T-helper 2 cell treated with Interferon-gamma antibody and Interleukin-4, amounts not matched to agents 100 ng/mL and 5 ng/mL, for 36 hours (primary cell): Measurements from ENCODE around the gene VCAM1. TPM values are rescaled to one million over a fixed set of nuclear protein-coding genes. Genes with fewer than 3 reads are reported as not detected.
"Not testable (repeated sequence)": the region's sequence is repeated elsewhere in the genome, so short reads cannot be mapped to it uniquely, and the experiment has no call there.

Experiments
- intact Hi-C: fragments of 100-400 bp; cut with micrococcal nuclease; formaldehyde crosslinking; loops from one replicate; pipeline ENCODE4 v1.15.1; 2023
- total RNA-seq: library from RNA; stranded (reverse); gene quantifications from 2 replicates; pipeline ENCODE4 v1.2.3, GENCODE V29; 2022

The VCAM1 gene, protein sequence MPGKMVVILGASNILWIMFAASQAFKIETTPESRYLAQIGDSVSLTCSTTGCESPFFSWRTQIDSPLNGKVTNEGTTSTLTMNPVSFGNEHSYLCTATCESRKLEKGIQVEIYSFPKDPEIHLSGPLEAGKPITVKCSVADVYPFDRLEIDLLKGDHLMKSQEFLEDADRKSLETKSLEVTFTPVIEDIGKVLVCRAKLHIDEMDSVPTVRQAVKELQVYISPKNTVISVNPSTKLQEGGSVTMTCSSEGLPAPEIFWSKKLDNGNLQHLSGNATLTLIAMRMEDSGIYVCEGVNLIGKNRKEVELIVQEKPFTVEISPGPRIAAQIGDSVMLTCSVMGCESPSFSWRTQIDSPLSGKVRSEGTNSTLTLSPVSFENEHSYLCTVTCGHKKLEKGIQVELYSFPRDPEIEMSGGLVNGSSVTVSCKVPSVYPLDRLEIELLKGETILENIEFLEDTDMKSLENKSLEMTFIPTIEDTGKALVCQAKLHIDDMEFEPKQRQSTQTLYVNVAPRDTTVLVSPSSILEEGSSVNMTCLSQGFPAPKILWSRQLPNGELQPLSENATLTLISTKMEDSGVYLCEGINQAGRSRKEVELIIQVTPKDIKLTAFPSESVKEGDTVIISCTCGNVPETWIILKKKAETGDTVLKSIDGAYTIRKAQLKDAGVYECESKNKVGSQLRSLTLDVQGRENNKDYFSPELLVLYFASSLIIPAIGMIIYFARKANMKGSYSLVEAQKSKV
- not detected in 2 replicates for total RNA-seq

DNA sequence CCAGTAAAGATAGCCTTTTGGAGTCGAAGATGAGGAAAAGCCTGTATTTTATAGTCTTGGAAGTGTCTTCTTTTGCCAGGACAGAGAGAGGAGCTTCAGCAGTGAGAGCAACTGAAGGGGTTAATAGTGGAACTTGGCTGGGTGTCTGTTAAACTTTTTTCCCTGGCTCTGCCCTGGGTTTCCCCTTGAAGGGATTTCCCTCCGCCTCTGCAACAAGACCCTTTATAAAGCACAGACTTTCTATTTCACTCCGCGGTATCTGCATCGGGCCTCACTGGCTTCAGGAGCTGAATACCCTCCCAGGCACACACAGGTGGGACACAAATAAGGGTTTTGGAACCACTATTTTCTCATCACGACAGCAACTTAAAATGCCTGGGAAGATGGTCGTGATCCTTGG, at the start of gene VCAM1:
TSS of gene VCAM1 (plus strand) at position 253 of the 400 bp plus-strand sequence. CDS start at position 372, 119 bp downstream.
- intact Hi-C loops, result no loop called here

DNA sequence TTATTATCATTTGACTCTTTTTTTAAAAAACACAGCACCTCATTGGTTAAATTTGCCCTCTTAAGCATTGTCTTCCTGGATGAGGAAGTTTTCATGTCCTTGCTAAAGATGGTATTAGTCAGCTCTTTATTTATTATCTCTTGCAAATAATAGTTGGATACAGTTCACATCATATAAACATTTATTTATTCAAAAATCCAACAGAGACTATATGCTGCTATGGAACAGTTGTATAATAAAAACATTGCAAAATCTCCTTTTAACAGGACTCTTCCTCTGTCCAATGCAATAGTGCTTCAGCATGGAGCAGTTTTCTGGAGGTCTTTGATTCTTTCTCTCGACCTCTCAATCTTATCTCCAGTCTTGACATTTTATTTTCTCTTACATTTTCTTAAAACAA, 49.5 kb upstream of the VCAM1 start:
- intact Hi-C loops, result no loop called here

DNA sequence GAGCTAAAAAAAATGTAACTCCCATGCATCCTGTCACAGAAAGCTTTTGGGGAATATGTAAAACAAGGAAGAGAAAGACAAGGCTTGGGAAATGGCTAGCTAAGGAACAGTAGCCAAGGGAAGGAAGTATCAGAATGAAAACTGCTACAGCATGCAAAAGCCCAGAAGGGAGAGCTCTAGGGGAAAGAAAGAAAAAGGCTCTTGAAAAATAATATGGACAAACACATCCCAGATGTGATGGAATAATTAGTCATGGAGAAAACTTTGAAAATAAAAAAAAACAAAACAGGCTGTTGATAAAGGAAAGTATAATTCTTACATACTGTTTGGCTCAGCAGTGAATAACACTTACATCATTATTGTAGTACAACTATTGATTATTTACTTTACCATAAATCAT, 47.9 kb upstream of the VCAM1 start:
- intact Hi-C loops, result no loop called here

DNA sequence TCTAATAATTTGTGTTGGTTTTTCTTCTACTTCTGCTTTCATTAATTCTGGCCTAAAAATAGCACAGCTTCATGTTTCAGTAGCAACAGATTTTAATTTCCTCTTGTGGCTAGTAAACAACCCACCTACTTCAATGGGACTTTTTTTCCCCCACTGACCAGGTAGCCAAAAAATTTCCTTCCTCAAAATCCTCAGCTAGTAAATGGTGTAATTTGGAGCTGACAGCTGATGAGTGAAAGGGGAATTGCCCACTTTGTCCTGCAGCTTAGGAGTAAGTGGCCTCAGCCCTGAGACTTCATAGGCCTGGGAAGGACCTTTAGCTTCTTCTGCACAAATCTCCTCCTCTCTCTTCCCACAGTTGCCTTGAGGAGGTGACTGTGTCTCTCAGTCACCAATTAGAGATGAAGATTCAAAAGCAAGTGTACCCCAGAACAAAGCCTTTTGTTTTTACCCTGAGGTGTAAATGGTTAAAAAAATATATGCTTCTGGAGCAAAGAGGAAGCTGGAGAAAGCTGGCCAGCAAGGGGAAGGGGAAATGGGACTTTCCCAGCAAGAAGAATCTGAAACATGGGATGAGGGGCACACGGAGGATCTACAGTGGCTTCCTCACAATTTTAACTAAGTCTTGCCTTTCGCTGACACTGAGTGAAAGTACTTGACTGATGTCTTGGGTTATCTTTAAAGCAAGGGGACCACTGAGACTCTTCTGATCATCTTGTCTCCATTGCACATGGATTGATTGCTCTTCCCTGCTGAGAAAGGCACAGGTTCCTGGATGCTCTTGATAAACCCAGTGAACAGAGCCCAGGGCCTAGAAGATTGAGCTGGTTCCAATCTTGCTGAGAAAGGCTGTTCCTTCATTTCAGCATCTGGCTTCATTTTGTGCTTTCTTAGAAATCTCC, 35.8 kb upstream of the VCAM1 start:
- intact Hi-C loops, result no loop called here

DNA sequence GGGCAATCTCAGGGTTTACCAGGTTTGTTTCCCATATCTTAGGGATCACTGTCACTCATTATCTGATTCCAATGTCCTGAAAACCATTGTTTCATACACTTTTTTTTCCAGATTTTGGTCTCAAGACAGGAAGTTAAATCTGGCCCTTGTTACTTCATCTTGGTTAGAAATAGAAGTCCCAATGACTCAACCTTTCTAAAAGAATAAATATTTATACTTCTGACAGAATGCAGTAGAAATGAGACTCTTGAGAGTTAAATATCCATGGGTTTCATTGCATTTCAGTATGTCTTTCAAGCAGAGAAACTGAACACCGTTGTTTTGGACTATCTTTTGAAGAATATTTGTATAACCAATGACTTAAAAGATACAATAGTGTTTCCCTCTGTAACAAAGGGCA, 19.8 kb upstream of the VCAM1 start:
- intact Hi-C loops, result no loop called here

DNA sequence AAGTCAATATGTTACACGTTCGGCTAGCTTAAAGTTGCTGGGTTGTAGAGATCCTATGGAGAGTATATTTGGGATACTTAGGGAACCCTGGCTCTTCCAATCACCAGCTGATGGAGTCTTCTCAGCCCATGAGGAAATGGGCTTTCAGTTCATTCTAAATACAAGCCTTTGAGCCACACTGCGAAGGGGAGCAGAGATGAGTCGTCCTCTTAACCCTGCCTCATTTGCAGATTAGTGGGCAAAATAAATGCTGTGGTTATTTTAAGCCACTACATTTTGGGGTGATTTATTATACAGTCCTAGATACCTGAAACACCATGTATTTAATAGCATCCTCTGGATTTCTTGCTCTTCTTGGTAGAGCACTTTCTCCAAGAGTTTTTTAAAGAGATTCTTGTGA, 19.0 kb upstream of the VCAM1 start:
- intact Hi-C loops, result no loop called here

DNA sequence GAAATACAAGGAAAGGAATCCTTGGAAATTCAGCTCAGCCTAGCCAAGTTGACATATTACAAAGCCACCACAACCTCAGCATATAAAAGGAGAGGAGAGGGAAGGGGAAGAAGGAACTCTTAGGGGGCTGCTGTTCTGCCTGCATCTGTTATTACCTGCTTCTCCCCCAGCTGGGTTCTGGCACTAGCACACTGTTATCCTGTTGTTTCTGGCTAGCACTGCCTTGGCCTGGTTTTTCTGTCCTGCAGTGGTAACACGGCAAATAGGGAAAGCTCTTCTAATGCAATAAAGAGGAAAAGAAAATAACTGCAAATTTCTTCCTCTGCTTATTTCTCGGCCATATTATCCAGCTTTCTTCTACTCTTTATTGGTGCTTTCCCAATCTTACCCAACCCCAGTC, 16.5 kb upstream of the VCAM1 start:
- intact Hi-C loops, result no loop called here

DNA sequence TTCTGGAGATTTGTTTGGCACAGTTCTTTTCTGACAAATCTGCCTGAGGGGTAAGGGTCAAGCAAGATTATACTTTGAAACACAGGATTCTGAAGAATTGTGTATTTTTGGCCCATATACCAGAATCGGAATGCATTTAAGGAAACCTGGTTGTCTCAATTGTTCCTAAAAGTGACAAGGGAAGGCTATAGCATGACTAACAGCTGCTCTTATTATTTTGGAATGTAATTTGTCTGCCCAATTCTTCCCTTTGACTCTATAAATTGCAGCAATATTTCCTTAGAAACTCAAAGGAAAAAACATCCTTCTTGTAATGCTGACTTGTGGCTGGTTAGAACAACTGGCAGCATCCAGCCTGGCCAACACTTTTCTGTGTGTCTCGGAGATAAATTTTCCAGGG, 15.8 kb upstream of the VCAM1 start:
- intact Hi-C loops, result no loop called here

DNA sequence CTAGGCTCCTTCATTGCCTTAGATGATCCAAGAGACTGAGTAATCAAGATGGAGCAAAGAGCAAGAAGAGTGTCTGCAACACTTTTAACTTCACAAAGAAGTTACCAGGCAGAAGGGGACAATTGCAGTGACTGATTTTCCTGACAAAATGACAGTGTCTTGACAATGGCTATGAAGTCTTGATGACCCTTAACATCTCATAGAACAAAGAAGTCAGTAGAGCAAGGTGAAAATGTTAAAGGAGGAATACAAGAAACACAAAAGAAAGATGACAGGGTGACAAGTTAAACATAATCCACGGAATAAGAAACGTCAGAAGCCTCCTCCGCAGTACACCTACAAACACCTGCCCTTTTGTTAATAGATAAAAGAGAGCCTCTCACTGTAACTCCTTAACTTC, 15.1 kb upstream of the VCAM1 start:
- intact Hi-C loops, result no loop called here

DNA sequence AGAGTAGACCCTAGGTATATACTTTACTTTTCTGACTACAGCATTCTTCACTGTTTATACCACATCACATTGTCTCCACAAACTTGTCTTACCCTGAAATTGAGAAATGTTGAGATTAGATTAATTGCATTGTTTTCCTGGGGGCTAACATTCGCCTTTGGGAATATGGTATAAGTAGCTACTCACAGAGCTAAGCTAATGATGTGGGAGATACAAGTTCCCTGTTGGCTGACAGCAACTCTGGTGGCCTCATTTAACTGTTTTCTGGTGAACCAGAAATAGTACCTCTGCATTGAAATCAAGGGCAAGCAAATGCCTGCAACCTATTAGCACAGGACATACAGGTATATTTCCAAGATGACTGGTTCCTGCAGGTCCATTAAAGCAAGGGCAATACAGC, 13.2 kb upstream of the VCAM1 start:
- intact Hi-C loops, result no loop called here

DNA sequence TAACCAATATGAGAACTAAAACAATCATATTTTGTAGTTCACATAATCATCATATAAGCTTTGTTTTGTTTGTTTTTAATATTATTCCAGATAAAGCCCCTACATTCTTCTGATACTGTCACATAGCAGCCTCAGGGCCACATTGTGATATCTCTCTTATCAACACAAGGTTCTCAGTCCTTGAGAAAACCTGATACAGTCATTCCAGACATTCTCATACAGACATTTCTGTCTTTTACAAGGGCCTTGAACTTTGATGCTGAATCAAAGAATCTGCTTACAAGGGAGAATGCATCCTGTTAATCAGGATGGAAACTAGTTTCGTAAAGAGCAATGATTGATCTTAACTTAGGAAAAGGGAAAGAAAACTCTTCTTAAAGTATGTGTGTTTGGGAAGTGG, 12.7 kb upstream of the VCAM1 start:
- intact Hi-C loops, result no loop called here

DNA sequence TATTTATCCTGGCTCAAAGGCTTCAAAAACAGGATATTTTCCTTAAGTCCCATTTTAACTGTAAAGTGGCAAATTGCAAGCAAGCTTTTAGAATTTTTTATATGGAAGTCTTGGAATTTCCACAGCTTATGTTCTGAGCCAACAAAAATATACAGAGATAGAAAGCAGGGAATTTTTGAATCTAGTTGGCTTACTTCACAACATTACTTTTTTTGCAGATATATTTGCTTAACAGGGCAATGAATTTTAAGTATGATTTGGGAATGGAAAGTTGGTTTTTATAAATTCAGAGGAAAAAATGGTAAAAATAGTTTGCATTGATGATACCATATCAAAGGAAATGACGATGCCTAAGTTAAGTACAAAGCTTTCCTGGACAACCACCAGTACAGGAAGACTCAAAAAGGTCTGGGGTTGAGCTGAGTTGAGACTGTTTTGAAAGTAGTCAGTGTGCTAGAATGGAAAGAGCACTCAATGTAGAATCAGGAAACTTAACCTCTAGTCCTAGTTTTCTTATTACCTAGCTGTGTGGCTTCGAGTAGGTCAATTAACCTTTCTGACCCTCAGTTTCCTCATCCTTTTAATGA, 11.0 kb upstream of the VCAM1 start:
- intact Hi-C loops, result no loop called here

DNA sequence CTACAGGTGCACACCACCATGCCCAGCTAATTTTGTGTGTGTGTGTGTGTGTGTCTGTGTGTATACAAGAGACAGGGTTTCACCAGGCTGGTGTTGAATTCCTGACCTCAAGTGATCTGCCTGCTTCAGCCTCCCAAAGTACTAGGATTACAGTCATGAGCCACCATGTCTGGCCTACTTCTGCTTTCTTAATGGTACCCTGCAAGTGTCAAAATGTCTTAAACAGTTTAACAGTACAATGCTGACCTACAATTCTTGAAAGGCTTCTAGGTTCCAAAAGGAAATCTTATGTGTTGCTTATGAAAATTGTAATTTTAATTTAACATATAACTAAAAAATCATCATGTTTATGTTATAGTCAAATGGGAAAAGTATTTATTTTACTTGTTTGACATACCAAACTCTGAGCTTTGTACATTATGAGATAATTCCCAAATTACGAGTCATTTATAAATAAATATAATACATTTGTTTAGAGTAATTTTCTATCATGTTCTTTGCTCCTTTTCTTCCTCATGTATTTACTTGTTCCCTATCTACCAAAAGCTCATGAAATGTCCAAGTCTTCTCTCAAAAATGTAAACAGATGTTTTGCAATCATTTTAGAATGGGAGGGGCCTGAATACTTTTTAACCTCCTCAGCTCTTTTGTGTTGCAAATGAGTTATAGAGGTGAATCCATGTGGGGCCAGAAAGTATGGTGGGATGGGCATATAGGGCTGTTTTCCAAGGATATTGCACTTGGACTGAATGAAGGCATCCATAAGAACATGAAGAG, 8.4 kb upstream of the VCAM1 start:
- intact Hi-C loops, result no loop called here

DNA sequence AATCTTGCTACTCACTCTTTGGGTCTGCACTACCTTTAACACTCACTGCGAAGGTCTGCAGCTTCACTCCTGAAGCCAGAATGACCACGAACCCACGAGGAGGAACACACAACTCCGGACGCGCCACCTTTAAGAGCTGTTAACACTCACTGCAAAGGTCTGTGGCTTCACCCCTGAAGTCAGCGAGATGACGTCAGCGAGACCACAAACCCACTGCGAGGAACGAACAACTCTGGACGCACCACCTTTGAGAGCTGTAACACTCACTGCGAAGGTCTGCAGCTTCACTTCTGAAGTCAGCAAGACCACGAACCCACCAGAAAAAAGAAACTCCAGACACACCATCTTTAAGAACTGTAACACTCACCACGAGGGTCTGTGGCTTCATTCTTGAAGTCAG, 6.5 kb upstream of the VCAM1 start:
- intact Hi-C loops, result not testable (repeated sequence)

DNA sequence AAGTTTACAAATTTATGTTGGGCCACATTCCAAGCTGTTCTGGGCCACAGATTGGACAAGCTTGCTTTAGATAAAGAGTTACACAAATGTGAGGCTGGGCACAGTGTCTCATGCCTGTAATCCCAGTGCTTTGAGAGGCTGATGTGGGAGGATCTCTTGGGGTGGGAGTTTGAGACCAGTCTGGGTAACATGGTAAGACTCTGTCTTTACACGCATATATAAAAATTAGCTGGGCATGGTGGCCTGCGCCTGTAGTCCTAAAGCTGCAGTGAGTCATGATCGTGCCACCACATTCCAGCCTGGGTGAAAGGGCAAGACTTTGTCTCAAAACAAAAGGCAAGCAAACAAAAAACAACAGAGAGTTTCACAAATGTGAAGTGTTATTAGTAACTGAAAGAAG, 5.9 kb upstream of the VCAM1 start:
- intact Hi-C loops, result no loop called here

DNA sequence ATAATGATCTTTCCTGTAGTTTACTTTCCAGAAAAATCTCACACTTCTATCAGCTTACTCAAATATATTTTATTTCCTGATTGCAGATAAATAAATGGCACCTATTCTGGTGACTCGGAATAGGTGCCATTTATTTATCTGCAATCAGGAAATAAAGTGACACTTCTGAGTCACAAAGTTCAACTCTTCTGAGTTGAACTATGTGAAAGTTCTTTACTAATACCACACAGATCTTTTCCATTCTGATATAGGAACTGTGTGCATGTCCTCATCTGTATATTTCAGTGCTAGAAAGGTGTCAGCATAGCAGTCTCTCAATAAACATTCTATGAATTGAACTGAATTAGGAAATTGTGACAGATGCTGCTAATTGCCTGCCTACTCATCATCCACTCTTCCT, 4.9 kb upstream of the VCAM1 start:
- intact Hi-C loops, result no loop called here

DNA sequence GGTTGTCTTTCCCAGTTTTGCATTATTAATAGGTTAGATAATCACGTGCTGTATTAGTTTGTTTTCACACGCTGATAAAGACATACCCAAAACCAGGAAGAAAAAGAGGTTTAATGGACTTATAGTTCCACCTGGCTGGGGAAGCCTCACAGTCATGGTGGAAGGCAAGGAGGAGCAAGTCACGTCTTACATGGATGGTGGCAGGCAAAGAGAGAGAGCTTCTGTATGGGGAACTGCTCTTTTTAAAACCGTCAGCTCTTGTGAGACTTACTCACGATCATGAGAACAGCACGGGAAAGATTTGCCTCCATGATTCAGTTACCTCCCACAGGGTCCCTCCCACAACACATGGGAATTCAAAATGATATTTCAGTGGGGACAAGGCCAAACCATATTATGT, 2.3 kb upstream of the VCAM1 start:
- intact Hi-C loops, result no loop called here

DNA sequence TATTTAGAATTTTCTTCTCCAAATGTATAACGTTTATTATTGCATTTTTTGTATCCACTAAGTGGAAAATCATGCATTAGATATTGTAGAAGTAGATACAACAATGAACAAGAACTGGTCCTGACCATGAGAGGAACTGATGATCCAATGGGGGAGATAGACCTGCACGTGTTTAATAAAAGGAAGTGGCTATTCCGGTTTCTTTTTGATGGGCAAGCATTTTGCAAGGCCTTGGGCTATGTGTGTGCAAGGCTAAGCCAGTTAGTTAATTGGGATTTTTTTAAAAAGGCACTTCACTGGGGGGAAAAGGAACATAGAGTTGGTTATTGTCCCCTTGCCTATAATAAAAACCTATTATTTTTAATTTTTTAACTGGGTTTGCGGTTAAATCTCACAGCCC, 961 bp upstream of the VCAM1 start:
- intact Hi-C loops, result no loop called here

DNA sequence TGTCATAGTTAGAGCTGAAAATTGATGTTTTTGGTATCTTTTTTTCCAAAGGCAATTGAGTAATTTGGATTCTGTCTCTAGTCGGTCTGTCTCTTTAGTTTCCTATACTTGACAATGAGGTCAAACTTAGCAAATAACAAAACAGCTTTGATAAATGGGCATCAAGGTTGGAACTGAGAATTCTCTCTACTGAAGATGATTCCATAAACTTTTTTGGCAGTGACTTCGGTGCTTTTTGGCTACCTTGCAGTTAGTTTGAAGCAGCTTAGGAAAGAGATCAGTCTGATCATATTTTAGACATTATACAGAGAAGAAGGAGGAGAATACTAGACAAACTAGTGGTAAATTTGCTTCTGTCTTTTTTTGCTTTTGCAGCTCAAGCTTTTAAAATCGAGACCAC, 559 bp downstream of the VCAM1 start:
- intact Hi-C loops, result no loop called here

DNA sequence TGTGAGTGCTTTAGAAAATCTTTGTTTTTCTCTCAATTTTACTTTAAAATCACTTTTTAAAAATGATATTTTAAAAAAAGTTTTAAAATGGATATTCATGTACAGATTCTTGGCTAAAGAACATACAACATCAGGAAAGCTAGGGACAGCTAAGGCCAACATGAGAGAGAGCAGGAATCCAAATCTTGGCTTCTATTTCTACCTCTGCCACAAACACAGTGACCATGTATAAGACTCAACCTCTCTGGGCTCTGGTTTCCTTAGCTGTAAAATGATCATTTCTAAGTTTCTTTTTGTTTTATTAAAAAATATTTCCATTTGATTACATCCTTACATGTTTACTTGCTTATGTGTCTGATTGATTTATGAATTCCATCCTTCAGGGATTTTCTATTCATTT, 1.2 kb downstream of the VCAM1 start:
- intact Hi-C loops, result no loop called here
